AG09309 (cell line): Measurements from ENCODE around the gene CMSS1.

ENCODE experiments used
- DNase-seq: peaks from one replicate; pipeline ENCODE4 v3.0.0-alpha.2; 2010; ENCODE audit warnings: low read depth
- H3K4me3 ChIP-seq: 2 replicates; pipeline ENCODE4 v1.5.1; 2011; ENCODE audit warnings: mild to moderate bottlenecking, low read depth, low read length, moderate library complexity; ENCODE audit not compliant: control insufficient read depth
- CTCF ChIP-seq: IDR thresholded peaks from 2 replicates; pipeline ENCODE4 v1.5.1; 2011; ENCODE audit warnings: mild to moderate bottlenecking, low read depth, low read length, inconsistent platforms; ENCODE audit not compliant: insufficient read depth, control insufficient read depth; ENCODE audit errors: missing control alignments

Gene CMSS1

GRCh38 chr3:100081986-100082692 is 264.5 kb downstream of the CMSS1 start:
- TF ChIP-seq CTCF: no peak
- DNase-seq: no peak
- no peak overlapping the region for H3K4me3 ChIP-seq

GRCh38 chr3:100082714-100083113 is 265.1 kb downstream of the CMSS1 start:
- TF ChIP-seq CTCF: no peak
- DNase-seq: no peak
- H3K4me3 ChIP-seq: no peak overlapping the region

- no peak overlapping the region for H3K4me3 ChIP-seq
- TF ChIP-seq CTCF: no peak
- DNase-seq: no peak
These were observed 265.5 kb downstream of the CMSS1 start for GRCh38 chr3:100083209-100083608.

- DNase-seq: no peak
- no peak for TF ChIP-seq CTCF
These were observed 266.6 kb downstream of the CMSS1 start for GRCh38 chr3:100084100-100084806.

GRCh38 chr3:100086401-100086800 is 268.7 kb downstream of the CMSS1 start:
- TF ChIP-seq CTCF: no peak
- DNase-seq: no peak
- H3K4me3 ChIP-seq: no peak overlapping the region

More at GRCh38 chr3:100084100-100084806, 266.6 kb downstream of the CMSS1 start:
- no peak overlapping the region for H3K4me3 ChIP-seq

GRCh38 chr3:100087198-100087597 is 269.5 kb downstream of the CMSS1 start:
- H3K4me3 ChIP-seq: no peak overlapping the region
- DNase-seq: no peak
- no peak for TF ChIP-seq CTCF
